ENCODE data around the gene RNF14.
"Not testable (repeated sequence)": the region's sequence is repeated elsewhere in the genome, so short reads cannot be mapped to it uniquely, and the experiment has no call there.

RNF14 gene

DNA sequence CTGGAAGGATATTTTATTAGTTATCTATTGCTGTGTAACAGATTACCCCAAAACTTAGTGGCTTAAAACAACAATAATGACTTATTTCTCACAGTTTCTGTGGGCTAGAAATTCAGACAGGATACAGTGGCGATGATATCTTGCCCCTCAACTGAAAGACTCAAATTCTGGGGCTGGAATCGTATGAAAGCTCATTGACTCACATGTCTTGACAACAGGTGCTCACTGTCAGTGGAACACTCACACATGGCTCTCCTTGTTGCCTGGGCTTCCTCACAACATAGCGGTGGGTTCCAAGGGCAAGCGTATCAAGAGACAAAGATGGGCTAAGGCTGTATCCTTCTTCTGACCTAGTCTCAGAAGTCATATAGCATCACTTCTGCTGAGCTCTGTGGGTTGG lies 47.7 kb downstream of the RNF14 start:
- DNase-seq, result no peak

DNA sequence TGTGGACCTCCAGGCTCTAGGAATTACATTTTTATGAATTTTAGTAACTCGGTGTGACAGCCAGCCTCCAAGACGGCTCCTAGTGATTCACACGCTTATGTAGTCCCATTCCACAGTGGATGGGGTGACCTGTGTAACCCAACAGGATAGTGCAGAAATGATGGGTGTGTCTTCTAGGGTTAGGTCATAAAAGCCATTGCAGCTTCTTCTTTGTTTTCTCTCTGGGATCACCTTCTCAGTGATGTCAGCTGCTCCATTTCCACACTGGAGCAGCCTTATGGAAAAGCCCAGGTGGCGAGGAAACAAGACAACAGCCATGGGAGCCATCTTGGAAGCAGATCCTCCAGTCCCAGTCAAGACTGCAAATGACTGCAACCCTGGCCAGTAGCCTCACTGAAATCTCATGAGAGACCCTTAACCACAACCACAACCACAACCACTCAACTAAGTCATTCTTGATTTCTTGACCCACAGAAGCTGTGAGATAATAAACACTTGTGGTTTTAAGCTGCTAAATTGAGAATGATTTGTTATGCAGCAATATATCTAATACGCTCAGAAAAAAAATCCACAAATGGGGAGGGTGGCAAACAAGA lies 49.0 kb downstream of the RNF14 start:
- peak; percentile 81 for DNase-seq

DNA sequence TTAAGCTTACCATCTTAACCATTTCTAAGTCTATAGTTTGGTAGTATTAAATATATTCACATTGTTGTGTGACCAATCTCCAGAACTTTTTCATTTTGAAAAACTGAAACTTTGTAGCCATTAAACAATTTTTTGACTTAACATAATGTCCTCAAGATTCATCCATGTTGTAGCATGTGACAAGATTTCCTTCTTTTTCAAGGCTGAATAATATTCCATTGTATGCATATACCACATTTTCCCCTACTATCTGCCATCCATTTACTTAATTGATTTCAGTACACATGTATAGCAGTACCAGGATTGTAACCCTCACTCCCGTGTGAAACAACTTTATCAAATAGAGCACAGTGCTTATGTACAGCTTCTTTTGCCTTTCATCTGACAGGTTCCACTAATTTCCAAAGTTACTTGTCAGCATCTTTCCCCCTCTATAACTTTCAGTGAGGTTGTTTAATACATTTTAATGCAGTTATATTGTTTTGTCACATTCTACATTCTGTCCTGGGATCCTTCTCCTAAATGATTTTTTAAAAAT lies 51.3 kb downstream of the RNF14 start:
- no peak for DNase-seq

DNA sequence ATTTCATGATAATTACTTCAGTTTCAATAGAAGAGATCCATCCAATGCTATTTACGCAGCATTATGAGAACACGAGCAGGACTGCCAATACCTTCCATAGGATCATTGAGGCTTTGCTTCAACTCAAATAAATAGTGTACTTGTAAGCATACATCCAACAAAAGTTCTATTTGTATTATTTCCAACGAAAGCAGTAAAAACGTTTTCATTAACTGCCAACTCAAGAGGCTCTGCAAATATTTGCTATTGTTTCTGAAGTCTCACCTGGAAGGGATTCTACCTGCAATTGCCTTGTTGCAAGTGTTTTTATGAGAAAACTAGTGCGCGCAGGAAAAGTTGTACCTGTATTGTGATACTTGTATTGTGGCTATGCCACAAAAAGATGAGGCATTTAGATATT lies 54.9 kb downstream of the RNF14 start:
- no peak for DNase-seq

DNA sequence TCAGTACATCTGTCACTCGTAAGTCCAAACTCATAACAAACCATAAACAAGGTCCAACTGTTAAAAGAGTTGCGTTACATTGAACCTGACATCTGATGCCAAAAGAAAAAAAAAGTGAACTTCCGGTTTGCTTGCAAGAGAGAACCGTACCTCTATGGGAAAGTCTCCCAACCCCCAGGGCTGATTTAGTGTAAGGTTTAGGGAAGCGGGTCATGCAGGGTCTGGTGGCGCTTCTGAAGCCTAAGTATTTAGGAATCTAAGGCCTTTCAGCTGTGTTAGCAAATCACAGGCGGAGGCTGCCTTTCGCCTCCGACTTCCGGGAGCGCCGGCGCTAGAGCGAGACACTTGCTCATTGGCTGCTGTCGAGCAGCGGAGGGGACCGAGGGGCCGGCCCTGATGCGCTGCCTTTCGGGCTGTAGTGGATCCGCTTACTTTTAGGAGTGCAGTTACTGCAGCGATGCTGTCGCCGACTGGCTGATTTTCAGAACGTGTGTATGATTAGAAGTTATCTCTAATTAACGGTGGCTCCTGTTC lies 55.9 kb downstream of the RNF14 start:
- peak; percentile 83 for DNase-seq

DNA sequence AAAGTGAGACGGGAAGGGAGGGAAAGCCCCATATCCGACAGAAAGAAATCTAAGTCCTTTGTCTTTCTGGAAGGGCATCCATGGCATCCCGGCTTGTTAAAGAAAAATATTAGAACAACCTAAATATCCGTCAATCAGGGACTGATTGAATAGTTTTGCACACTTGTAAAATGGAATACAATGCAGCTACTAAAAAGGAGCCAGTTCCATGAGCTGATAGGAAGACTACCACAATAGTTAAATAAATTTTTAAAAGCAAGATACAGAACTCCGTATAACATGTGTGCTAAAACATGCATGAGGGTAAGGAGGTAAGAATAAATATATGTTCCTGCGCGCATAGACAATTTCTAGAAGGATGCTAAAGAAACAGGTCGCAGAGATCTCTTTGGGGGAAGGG lies 56.7 kb downstream of the RNF14 start:
- DNase-seq, result no peak

DNA sequence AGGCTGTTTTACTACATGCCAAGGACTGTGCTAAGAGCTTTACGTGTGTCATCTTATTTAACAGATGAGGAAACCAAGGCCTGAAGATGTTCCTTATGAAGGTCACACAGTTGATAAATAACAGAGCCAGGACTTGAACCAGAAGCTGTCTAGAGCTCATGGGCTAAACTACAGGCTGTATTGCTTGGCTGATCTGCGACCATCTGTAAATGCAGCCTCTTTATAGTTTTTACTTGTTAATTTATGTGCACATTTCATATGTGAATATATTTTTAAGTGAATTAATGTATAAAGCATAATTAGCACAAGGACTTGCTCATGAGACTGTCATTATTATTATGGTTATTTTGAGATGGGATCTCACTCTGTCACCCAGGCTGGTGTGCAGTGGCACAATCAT lies 63.2 kb downstream of the RNF14 start:
- no peak for DNase-seq

DNA sequence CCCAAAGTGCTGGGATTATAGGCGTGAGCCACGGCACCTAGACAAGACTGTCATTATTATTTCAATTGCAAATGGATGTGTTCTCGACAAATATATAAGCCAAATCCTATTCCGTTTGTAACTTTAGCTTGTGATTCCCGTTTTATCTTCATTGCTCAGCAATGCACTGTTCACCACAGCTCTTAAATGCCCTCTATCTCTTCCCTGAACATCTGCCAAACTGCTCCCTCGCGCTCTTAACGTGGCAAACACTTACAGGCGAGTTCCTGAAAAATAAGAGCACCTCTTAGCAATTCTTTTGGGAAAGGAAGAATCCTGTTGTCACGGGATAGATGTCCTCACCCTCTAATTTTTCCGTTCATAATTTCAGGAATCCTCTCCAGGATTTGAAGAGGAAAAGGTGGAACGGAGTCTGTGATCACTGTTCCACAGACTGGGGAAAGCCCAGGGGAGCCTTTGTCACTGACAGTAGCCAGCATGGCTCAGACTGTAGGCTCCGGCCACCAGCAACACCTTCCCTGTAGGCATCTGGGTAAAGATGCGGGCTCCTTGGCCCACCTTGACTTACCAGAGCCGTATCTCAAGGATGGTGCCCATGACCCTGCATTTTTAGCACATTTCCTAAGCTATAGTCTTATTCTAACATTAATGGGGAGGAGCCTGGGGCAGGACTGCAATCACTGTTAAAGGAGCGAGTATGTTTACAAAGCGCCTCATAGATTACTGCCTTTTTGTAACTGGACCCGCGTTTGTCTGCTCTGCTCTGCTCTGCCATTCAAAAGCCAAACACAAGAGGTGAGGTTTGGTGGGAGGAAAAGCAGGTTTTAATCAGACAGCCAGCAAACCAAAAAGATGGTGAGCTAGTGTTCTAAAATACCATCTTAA lies 64.1 kb downstream of the RNF14 start:
- DNase-seq, result no peak

DNA sequence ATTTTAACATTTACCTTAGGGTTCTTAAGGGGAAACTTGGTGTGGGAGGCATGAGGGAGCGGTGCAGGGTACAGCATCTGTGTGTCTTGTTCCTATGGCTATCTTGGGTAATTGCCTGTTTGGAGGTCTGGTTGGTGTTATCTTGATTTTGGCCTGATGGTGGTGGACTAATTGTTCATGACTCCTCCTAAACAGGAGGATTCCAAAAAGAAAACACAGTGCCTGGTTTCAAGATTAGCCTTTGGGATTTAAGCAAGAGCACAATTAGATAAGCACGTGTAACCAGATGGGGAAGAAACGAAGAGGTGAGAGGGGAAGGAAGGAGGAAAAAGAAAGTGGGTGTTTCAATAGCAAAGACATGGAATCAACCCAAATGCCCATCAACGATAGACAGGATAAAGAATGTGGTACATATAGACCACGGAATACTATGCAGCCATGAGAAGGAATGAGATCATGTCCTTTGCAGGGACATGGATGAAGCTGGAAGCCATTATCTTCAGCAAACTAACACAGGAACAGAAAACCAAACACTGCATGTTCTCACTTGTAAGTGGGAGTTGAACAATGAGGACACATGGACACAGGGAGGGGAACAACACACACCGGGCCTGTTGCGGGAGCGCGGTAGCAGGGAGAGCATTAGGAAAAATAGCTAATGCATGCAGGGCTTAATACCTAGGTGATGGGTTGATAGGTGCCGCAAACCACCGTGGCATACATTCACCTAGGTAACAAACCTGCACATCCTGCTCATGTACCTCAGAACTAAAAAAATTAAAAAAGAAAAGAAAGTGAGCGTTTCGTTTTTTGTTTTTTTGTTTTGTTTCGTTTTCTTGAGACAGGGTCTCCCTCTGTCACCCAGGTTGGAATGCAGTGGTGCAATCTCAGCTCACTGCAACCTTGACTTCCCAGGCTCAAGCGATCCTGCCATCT lies 65.0 kb downstream of the RNF14 start:
- DNase-seq, result not testable (repeated sequence)

DNA sequence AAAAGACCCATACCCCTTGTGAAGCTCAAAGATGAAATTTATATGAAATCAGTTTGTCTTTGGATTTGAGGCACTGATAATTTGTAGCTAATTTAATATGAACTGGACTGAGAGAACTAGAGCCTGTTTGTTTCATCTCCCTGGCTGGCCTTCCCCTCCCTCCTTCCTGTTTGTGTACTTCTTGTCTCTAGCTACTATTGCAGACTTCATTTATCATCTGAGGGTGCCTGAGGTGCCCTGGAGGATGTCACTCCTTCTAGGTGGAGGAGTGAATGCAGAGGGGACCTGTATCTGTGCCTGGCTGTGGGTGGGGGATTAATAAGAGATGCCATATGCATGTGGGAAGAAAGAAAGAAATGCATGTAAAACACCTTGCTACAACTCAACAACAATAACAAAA lies 66.1 kb downstream of the RNF14 start:
- DNase-seq, result no peak

DNA sequence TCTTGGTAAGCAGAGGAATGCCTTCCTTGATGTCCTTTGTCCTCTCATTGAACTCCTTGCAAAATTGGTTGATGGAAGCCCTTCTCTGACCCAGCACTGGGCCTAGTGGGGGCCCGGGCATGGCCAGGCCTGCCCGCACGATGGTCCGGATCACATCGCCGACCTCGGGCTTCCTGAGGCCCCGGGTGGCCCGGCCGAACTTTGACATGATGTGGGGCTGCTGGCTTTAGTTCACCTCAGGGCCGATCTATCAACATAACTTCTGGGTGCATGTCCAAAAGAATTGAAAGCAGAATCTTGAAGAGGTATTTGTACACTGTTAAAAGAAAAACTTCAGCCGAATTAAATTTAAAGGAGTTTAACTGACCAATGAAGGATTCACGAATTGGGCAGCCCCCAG lies 68.0 kb downstream of the RNF14 start:
- no peak for DNase-seq

DNA sequence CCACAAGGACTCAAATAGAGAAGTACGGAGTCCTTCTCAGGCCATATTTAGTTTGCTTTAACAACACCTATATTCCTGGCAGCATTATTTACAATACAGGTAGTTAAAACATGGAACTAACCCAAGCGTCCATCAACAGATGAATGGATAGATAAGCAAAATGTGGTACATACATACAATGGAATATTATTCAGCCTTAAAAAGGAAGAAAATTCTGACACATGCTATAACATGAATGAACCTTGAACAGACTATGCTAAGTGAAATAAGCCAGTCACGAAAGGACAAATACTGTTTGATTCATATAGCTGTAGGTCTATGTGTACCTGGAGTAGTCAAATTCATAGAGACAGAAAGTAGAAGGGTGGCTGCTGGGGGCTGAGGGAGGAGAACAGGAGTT lies 68.7 kb downstream of the RNF14 start:
- not testable (repeated sequence) for DNase-seq

DNA sequence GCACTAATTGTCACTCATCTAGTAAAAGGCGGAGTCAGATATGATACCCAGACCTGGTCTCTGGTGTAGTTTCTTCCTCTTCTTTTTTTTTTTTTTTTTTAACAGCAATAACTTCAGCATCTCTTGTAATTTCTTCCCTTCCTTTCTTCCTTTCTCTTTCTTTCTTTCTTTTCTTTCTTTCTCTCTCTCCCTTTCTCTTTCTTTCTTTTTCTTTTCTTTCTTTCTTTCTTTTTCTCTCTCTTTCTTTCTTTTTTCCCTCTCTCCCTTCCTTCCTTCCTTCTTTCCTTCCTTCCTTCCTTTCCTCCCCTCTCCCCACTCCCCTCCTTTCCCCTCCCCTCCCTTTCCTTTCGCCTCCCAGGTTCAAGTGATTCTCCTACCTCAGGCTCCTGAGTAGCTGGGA lies 69.8 kb downstream of the RNF14 start:
- DNase-seq, result no peak
